GM18499 (cell line): Measurements from ENCODE around the gene TRIM44.
"Not testable (repeated sequence)": the region's sequence is repeated elsewhere in the genome, so short reads cannot be mapped to it uniquely, and the experiment has no call there.

Experiments used
- ATAC-seq: cut with Tn5 transposase; IDR thresholded peaks from one replicate; pipeline ENCODE4 v1.9.1; 2021; ENCODE audit warnings: moderate number of reproducible peaks; ENCODE audit not compliant: insufficient read depth, unreplicated experiment

The TRIM44 gene

GRCh38 chr11:35631891-35632290, 30.7 kb upstream of the TRIM44 start:
- no peak for ATAC-seq

GRCh38 chr11:35632301-35632700, 30.3 kb upstream of the TRIM44 start:
- no peak for ATAC-seq

- ATAC-seq, result no peak
Measured at GRCh38 chr11:35633827-35634423, 28.6 kb upstream of the TRIM44 start.

GRCh38 chr11:35635933-35636332, 26.6 kb upstream of the TRIM44 start:
- ATAC-seq, result no peak

GRCh38 chr11:35639591-35640179, 22.9 kb upstream of the TRIM44 start:
- no peak for ATAC-seq

GRCh38 chr11:35641171-35641897, 21.2 kb upstream of the TRIM44 start:
- ATAC-seq, result no peak

- no peak for ATAC-seq
Measured at GRCh38 chr11:35641964-35642363, 20.6 kb upstream of the TRIM44 start.

GRCh38 chr11:35647421-35648093, 15.0 kb upstream of the TRIM44 start:
- no peak for ATAC-seq

GRCh38 chr11:35650006-35650405, 12.6 kb upstream of the TRIM44 start:
- ATAC-seq, result no peak

- ATAC-seq, result no peak
Measured at GRCh38 chr11:35650467-35650866, 12.1 kb upstream of the TRIM44 start.

GRCh38 chr11:35651263-35651662, 11.3 kb upstream of the TRIM44 start:
- ATAC-seq, result no peak

- ATAC-seq, result not testable (repeated sequence)
Measured at GRCh38 chr11:35652786-35653185, 9.8 kb upstream of the TRIM44 start.

GRCh38 chr11:35654711-35655110, 7.9 kb upstream of the TRIM44 start:
- no peak for ATAC-seq

- no peak for ATAC-seq
Measured at GRCh38 chr11:35655254-35655653, 7.3 kb upstream of the TRIM44 start.

GRCh38 chr11:35655856-35656255, 6.7 kb upstream of the TRIM44 start:
- no peak for ATAC-seq

GRCh38 chr11:35658020-35658948, 4.3 kb upstream of the TRIM44 start:
- ATAC-seq, result no peak

GRCh38 chr11:35661534-35661933, 1.0 kb upstream of the TRIM44 start:
- ATAC-seq, result no peak

- peak; percentile 18 for ATAC-seq
Measured at GRCh38 chr11:35662061-35662648, 420 bp upstream of the TRIM44 start.

GRCh38 chr11:35663408-35663702, 780 bp downstream of the TRIM44 start:
- ATAC-seq, result no peak

- no peak for ATAC-seq
Measured at GRCh38 chr11:35664977-35665441, 2.4 kb downstream of the TRIM44 start.
